HG03571 (cell line): ENCODE data around the gene DDRGK1.

Experiments
- ATAC-seq: cut with Tn5 transposase; IDR thresholded peaks from one replicate; pipeline ENCODE4 v1.9.1; 2021; ENCODE audit not compliant: unreplicated experiment

Gene DDRGK1

GRCh38 chr20:3204124-3204794 is at the start of gene DDRGK1:
TSS of gene DDRGK1 (minus strand) at chr20:3204682. CDS start at chr20:3204627, 55 bp downstream.
- ATAC-seq = peak; percentile 69

- ATAC-seq = no peak
Observed at GRCh38 chr20:3251806-3252205, 47.3 kb upstream of the DDRGK1 start.

GRCh38 chr20:3250091-3250504 is 45.6 kb upstream of the DDRGK1 start:
- ATAC-seq = no peak

GRCh38 chr20:3248993-3249347 is 44.5 kb upstream of the DDRGK1 start:
- ATAC-seq = no peak

GRCh38 chr20:3248167-3248992 is 43.9 kb upstream of the DDRGK1 start:
- ATAC-seq = no peak

GRCh38 chr20:3247638-3248037 is 43.2 kb upstream of the DDRGK1 start:
- no peak for ATAC-seq

- ATAC-seq = no peak
Observed at GRCh38 chr20:3246682-3247081, 42.2 kb upstream of the DDRGK1 start.

- ATAC-seq = no peak
Observed at GRCh38 chr20:3245711-3246110, 41.2 kb upstream of the DDRGK1 start.

- no peak for ATAC-seq
Observed at GRCh38 chr20:3245156-3245555, 40.7 kb upstream of the DDRGK1 start.

- no peak for ATAC-seq
Observed at GRCh38 chr20:3244613-3245012, 40.1 kb upstream of the DDRGK1 start.

GRCh38 chr20:3243718-3244358 is 39.4 kb upstream of the DDRGK1 start:
- no peak for ATAC-seq

- no peak for ATAC-seq
Observed at GRCh38 chr20:3242172-3242692, 37.8 kb upstream of the DDRGK1 start.

GRCh38 chr20:3240776-3241363 is 36.4 kb upstream of the DDRGK1 start:
- ATAC-seq = no peak

- no peak for ATAC-seq
Observed at GRCh38 chr20:3239867-3240775, 35.6 kb upstream of the DDRGK1 start.

- no peak for ATAC-seq
Observed at GRCh38 chr20:3239026-3239866, 34.8 kb upstream of the DDRGK1 start, which contains the start of gene SLC4A11. TSS of gene SLC4A11 (minus strand) at chr20:3239190. CDS start at chr20:3239137, 53 bp downstream.

GRCh38 chr20:3238616-3239025 is 34.1 kb upstream of the DDRGK1 start:
- no peak for ATAC-seq

- ATAC-seq = no peak
Observed at GRCh38 chr20:3237958-3238615, 33.6 kb upstream of the DDRGK1 start.

GRCh38 chr20:3237011-3237957 is 32.8 kb upstream of the DDRGK1 start:
- no peak for ATAC-seq
